ENCODE measurements around the gene TUBGCP5. TPM values are rescaled to one million over a fixed set of nuclear protein-coding genes. Genes with fewer than 3 reads are reported as not detected.
"Not testable (repeated sequence)": the region's sequence is repeated elsewhere in the genome, so short reads cannot be mapped to it uniquely, and the experiment has no call there.

Gene TUBGCP5
- total RNA-seq, 4 donors from 2014 or later, result 11.6 to 18.2 (median 13.6) TPM

DNA sequence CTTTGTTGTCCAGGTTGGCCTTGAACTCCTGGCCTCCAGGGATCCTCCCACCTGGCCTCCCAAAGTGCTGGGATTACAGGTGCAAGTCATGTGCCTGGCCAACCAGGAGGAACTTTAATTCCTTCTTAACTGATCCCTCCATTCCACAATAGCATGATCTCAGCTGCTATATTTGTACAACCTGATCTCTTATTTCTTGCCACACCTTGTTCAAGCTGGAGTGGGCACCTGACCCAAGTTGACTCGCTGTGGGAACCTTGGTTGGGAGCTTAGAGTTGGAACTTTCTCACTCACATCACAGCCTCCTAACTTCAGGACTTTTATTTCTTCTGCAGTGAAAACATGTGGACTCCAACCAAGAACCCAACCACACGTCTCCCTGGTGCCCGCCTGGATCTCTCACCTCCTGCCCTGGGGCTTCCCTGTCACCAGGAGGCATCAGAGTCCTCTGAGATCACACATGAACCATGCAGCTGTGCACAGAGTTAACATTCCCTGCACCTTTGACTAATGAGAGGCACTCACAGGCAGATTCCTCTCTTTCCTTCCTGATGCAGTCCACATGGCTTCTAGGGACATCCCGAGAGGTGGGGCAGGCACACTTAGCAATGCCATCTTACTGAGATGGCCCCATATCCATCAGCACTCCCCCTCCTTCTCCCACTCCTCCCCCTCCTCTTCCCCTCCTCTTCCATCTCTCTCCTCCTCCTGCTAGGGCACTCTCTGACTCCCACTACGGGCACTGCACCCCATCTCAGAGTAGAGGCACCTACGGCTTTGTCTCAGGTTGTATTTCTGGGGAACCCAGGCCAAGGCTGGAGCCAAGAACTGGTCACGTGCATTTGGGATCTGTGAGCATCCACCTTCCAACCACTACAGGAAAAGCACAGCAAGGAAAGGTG, 49.5 kb downstream of the TUBGCP5 start:
- TF ChIP-seq, protein P1, sequence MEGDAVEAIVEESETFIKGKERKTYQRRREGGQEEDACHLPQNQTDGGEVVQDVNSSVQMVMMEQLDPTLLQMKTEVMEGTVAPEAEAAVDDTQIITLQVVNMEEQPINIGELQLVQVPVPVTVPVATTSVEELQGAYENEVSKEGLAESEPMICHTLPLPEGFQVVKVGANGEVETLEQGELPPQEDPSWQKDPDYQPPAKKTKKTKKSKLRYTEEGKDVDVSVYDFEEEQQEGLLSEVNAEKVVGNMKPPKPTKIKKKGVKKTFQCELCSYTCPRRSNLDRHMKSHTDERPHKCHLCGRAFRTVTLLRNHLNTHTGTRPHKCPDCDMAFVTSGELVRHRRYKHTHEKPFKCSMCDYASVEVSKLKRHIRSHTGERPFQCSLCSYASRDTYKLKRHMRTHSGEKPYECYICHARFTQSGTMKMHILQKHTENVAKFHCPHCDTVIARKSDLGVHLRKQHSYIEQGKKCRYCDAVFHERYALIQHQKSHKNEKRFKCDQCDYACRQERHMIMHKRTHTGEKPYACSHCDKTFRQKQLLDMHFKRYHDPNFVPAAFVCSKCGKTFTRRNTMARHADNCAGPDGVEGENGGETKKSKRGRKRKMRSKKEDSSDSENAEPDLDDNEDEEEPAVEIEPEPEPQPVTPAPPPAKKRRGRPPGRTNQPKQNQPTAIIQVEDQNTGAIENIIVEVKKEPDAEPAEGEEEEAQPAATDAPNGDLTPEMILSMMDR (IDR thresholded peaks at IDR 0.05 in 4 of 5, conservative IDR thresholded peaks at IDR 0.05 in 1 of 5), result no peak
- no peak for TF ChIP-seq POLR2A (IDR thresholded peaks at IDR 0.05)
- H3K36me3 ChIP-seq, result peaks cover 0 to 12% of the 10 kb centered on the region in 2 donors
- H3K27ac ChIP-seq, result peak overlapping the region in 2 of 4 donors; percentile 23 to 59
- H3K4me1 ChIP-seq, result peaks cover 6 to 8% of the 10 kb centered on the region in 2 donors
- H3K4me3 ChIP-seq, result no peak overlapping the region
- DNase-seq, result peak; percentile 14 to 41
- H3K9me3 ChIP-seq, result no peaks in the 10 kb centered on the region
- intact Hi-C loops (cut with DNase I; ENCODE audit: low total_unique reads), result loop anchor here (10.0 kb wide), 1 partner anchor 155 kb away; the partner anchor contains the start of gene NIPA2
- H3K27me3 ChIP-seq, result no peaks in the 10 kb centered on the region
- in situ Hi-C loops (cut with MboI; ENCODE audit: low sequenced_read_pairs in 4 of 4), result no loop called here
- peak; percentile 76 to 94 for ATAC-seq

DNA sequence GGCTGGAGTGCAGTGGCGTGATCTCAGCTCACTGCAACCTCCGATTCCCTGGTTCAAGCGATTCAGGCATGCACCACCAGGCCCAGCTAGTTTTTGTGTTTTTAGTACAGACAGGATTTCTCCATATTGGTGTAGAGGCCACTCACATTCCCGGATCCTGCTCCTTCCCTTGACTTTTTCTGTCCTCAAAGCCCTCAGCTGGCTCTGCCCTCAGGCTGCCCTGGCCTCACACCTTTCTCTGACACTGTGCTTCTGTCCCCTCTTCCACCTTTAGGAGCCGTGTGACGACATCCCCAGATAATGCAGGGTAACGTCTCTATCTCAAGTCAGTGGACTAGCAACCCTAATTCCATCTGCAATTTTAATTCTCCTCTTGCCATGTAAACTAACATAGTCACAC, 50.6 kb downstream of the TUBGCP5 start:
- DNase-seq (no peak), ATAC-seq (no peak)
- intact Hi-C loops (cut with DNase I; ENCODE audit: low total_unique reads) (loop anchor here (10.0 kb wide), 1 partner anchor 154 kb away; the partner anchor contains the start of gene NIPA2), in situ Hi-C loops (cut with MboI; ENCODE audit: low sequenced_read_pairs in 4 of 4) (no loop called here)
- peaks cover 6 to 8% of the 10 kb centered on the region in 2 donors for H3K4me1 ChIP-seq
- no peak for TF ChIP-seq POLR2A (IDR thresholded peaks at IDR 0.05)
- TF ChIP-seq, protein P1 (IDR thresholded peaks at IDR 0.05 in 4 of 5, conservative IDR thresholded peaks at IDR 0.05 in 1 of 5), result no peak
- H3K27ac ChIP-seq, result peak overlapping the region in 1 of 4 donors; percentile 26
- H3K27me3 ChIP-seq, result no peaks in the 10 kb centered on the region
- no peak overlapping the region for H3K4me3 ChIP-seq
- peaks cover 0 to 2% of the 10 kb centered on the region in 2 donors for H3K36me3 ChIP-seq
- H3K9me3 ChIP-seq, result no peaks in the 10 kb centered on the region

DNA sequence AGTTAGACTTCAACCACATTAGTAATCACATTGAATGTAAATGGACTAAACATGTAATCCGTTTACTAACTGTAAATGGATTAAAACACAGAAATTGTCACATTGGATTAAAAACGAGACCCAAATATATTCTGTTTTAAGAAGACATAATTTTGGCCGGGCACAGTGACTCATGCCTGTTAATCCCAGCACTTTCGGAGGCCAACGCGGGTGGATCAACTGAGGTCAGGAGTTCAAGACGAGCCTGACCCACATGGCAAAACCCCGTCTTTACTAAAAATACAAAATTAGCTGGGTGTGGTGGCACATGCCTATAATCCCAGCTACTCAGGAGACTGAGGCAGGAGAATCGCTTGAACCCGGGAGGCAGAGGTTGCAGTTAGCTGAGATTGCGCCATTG, 57.4 kb downstream of the TUBGCP5 start:
- intact Hi-C loops (cut with DNase I; ENCODE audit: low total_unique reads), result loop anchor here (2.0 to 10.0 kb wide), 3 partner anchors 57 to 195 kb away; partner anchors contain the start of genes NIPA1, NIPA2 and TUBGCP5
- H3K27ac ChIP-seq; DNase-seq; H3K9me3 ChIP-seq; ATAC-seq; H3K4me3 ChIP-seq; H3K36me3 ChIP-seq; in situ Hi-C loops (cut with MboI; ENCODE audit: low sequenced_read_pairs in 4 of 4); H3K27me3 ChIP-seq: not testable (repeated sequence)
- peaks cover 5 to 13% of the 10 kb centered on the region in 2 donors for H3K4me1 ChIP-seq

DNA sequence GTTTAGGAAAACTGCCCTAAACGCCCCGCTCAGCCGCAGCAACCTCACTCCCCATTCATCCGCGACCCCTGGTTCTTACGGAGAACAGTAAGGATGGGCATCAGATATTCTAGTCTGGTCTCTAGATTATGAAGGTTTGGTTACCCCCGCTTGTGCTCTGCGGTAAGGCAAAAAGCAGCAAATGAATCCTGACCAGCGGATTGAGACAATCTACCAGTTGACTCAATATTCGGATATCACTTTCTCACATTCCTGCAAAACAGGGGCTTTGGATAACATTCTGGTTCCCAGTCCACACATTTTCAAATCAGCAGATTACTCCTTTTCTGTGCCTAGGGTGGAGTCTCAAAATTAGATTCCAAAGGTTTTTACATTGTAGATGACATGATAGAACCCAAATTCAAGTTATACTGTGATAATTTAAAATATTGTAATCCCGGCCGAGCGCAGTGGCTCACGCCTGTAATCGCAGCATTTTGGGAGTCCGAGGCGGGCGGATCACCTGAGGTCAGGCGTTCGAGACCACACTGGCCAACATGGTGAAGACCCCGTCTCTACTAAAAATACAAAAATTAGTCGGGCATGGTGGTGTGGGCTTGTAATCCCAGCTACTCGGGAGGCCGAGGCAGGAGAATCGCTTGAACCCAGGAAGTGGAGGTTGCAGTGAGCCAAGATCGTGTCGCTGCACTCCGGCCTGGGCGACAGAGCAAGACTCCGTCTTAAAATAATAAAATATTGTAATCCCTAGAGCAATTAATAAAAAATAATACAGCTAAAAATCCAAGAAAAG, 58.1 kb downstream of the TUBGCP5 start:
- H3K9me3 ChIP-seq, result no peaks in the 10 kb centered on the region
- in situ Hi-C loops (cut with MboI; ENCODE audit: low sequenced_read_pairs in 4 of 4) (no loop called here), intact Hi-C loops (cut with DNase I; ENCODE audit: low total_unique reads) (loop anchor here (2.0 to 10.0 kb wide), 3 partner anchors 58 to 194 kb away; partner anchors contain the start of genes NIPA1, NIPA2 and TUBGCP5)
- TF ChIP-seq, protein P1 (IDR thresholded peaks at IDR 0.05 in 4 of 5, conservative IDR thresholded peaks at IDR 0.05 in 1 of 5), result no peak
- H3K27me3 ChIP-seq, result no peaks in the 10 kb centered on the region
- ATAC-seq, result no peak
- peak overlapping the region in 3 of 4 donors; percentile 69 to 78 (median 74) for H3K27ac ChIP-seq
- peak overlapping the region; percentile 72 to 97 (median 88) for H3K4me3 ChIP-seq
- H3K36me3 ChIP-seq, result no peaks in the 10 kb centered on the region
- no peak for DNase-seq
- peaks cover 5 to 13% of the 10 kb centered on the region in 2 donors for H3K4me1 ChIP-seq
